ENCODE results near the gene KCNH1. TPM values are rescaled to one million over a fixed set of nuclear protein-coding genes. Genes with fewer than 3 reads are reported as not detected.

Gene KCNH1
- total RNA-seq, 2 experiments from 2014 or later = not detected

- no peak overlapping the region for H3K27ac Mint-ChIP-seq
- no peaks in the 10 kb centered on the region for H3K4me1 Mint-ChIP-seq
- ATAC-seq (no peak), DNase-seq (no peak)
- no peaks in the 10 kb centered on the region for H3K36me3 Mint-ChIP-seq
- CTCF ChIA-PET = interaction anchor here (0.9 kb wide), 1 partner anchor 245 kb away, joined by 3 read pairs; no protein-coding TSS in a partner anchor
- no peak overlapping the region for H3K4me3 Mint-ChIP-seq
- H3K27me3 Mint-ChIP-seq = peaks cover 15% of the 10 kb centered on the region
- H3K9me3 Mint-ChIP-seq (ENCODE audit: low read depth) = no peaks in the 10 kb centered on the region
Measured at GRCh38 chr1:210771131-210771530, 362.8 kb downstream of the KCNH1 start.

- Mint-ChIP-seq H3K4me1 (no peaks in the 10 kb centered on the region), H3K27ac (no peak overlapping the region), H3K36me3 (no peaks in the 10 kb centered on the region), H3K4me3 (no peak overlapping the region), H3K9me3 (ENCODE audit: low read depth) (no peaks in the 10 kb centered on the region), H3K27me3 (peaks cover 15% of the 10 kb centered on the region)
- CTCF ChIA-PET = no interaction called here
- ATAC-seq (no peak), DNase-seq (no peak)
Measured at GRCh38 chr1:210770396-210770984, 363.5 kb downstream of the KCNH1 start.

- H3K27me3 Mint-ChIP-seq = peaks cover 13% of the 10 kb centered on the region
- no peaks in the 10 kb centered on the region for H3K36me3 Mint-ChIP-seq
- H3K9me3 Mint-ChIP-seq (ENCODE audit: low read depth) = no peaks in the 10 kb centered on the region
- CTCF ChIA-PET = no interaction called here
- no peak for DNase-seq
- no peak overlapping the region for H3K4me3 Mint-ChIP-seq
- ATAC-seq = no peak
- H3K27ac Mint-ChIP-seq = no peak overlapping the region
- no peaks in the 10 kb centered on the region for H3K4me1 Mint-ChIP-seq
Measured at GRCh38 chr1:210769473-210769872, 364.5 kb downstream of the KCNH1 start.

- Mint-ChIP-seq H3K27me3 (peaks cover 22% of the 10 kb centered on the region), H3K9me3 (ENCODE audit: low read depth) (no peaks in the 10 kb centered on the region), H3K4me1 (no peaks in the 10 kb centered on the region), H3K27ac (no peak overlapping the region), H3K36me3 (no peaks in the 10 kb centered on the region), H3K4me3 (no peak overlapping the region)
- CTCF ChIA-PET = interaction anchor here (1.3 kb wide), 1 partner anchor 13 kb away, joined by 3 read pairs; no protein-coding TSS in a partner anchor
- no peak for ATAC-seq
- DNase-seq = no peak
Measured at GRCh38 chr1:210764536-210764935, 369.4 kb downstream of the KCNH1 start.

GRCh38 chr1:210758761-210759160 is 375.2 kb downstream of the KCNH1 start:
- no peak overlapping the region for H3K4me3 Mint-ChIP-seq
- H3K4me1 Mint-ChIP-seq = no peaks in the 10 kb centered on the region
- CTCF ChIA-PET = no interaction called here
- H3K27me3 Mint-ChIP-seq = peaks cover 14% of the 10 kb centered on the region
- DNase-seq (no peak), ATAC-seq (no peak)
- H3K27ac Mint-ChIP-seq = no peak overlapping the region
- no peaks in the 10 kb centered on the region for H3K36me3 Mint-ChIP-seq
- no peaks in the 10 kb centered on the region for H3K9me3 Mint-ChIP-seq (ENCODE audit: low read depth)

- Mint-ChIP-seq H3K27ac (no peak overlapping the region), H3K4me3 (no peak overlapping the region), H3K9me3 (ENCODE audit: low read depth) (no peaks in the 10 kb centered on the region), H3K4me1 (no peaks in the 10 kb centered on the region), H3K27me3 (peaks cover 12% of the 10 kb centered on the region), H3K36me3 (no peaks in the 10 kb centered on the region)
- CTCF ChIA-PET = no interaction called here
- ATAC-seq (no peak), DNase-seq (no peak)
Measured at GRCh38 chr1:210758261-210758660, 375.7 kb downstream of the KCNH1 start.

GRCh38 chr1:210757677-210758076 is 376.3 kb downstream of the KCNH1 start:
- Mint-ChIP-seq H3K9me3 (ENCODE audit: low read depth) (no peaks in the 10 kb centered on the region), H3K4me3 (no peak overlapping the region), H3K36me3 (no peaks in the 10 kb centered on the region), H3K27ac (no peak overlapping the region), H3K27me3 (peaks cover 9% of the 10 kb centered on the region), H3K4me1 (no peaks in the 10 kb centered on the region)
- no peak for ATAC-seq
- CTCF ChIA-PET = no interaction called here
- DNase-seq = no peak

- Mint-ChIP-seq H3K9me3 (ENCODE audit: low read depth) (no peaks in the 10 kb centered on the region), H3K27me3 (no peaks in the 10 kb centered on the region), H3K36me3 (no peaks in the 10 kb centered on the region), H3K4me3 (no peak overlapping the region), H3K27ac (no peak overlapping the region), H3K4me1 (no peaks in the 10 kb centered on the region)
- CTCF ChIA-PET = no interaction called here
- DNase-seq (no peak), ATAC-seq (no peak)
Measured at GRCh38 chr1:210755991-210756659, 377.8 kb downstream of the KCNH1 start.

- Mint-ChIP-seq H3K27ac (no peak overlapping the region), H3K4me3 (no peak overlapping the region), H3K9me3 (ENCODE audit: low read depth) (no peaks in the 10 kb centered on the region), H3K4me1 (no peaks in the 10 kb centered on the region), H3K36me3 (no peaks in the 10 kb centered on the region), H3K27me3 (no peaks in the 10 kb centered on the region)
- ATAC-seq = no peak
- DNase-seq = no peak
- CTCF ChIA-PET = no interaction called here
Measured at GRCh38 chr1:210754878-210755665, 378.9 kb downstream of the KCNH1 start.

- Mint-ChIP-seq H3K9me3 (ENCODE audit: low read depth) (no peaks in the 10 kb centered on the region), H3K36me3 (no peaks in the 10 kb centered on the region), H3K27me3 (peaks cover 2% of the 10 kb centered on the region), H3K4me3 (no peak overlapping the region), H3K4me1 (no peaks in the 10 kb centered on the region), H3K27ac (no peak overlapping the region)
- CTCF ChIA-PET = interaction anchor here (1.4 kb wide), 1 partner anchor 13 kb away, joined by 3 read pairs; no protein-coding TSS in a partner anchor
- DNase-seq = no peak
- no peak for ATAC-seq
Measured at GRCh38 chr1:210751911-210752310, 382.0 kb downstream of the KCNH1 start.

- Mint-ChIP-seq H3K4me1 (no peaks in the 10 kb centered on the region), H3K27ac (no peak overlapping the region), H3K36me3 (no peaks in the 10 kb centered on the region), H3K9me3 (ENCODE audit: low read depth) (no peaks in the 10 kb centered on the region), H3K4me3 (no peak overlapping the region), H3K27me3 (peaks cover 2% of the 10 kb centered on the region)
- DNase-seq = no peak
- ATAC-seq = no peak
- CTCF ChIA-PET = no interaction called here
Measured at GRCh38 chr1:210750468-210750867, 383.5 kb downstream of the KCNH1 start.

- CTCF ChIA-PET = no interaction called here
- Mint-ChIP-seq H3K9me3 (ENCODE audit: low read depth) (no peaks in the 10 kb centered on the region), H3K27ac (no peak overlapping the region), H3K36me3 (no peaks in the 10 kb centered on the region), H3K4me1 (no peaks in the 10 kb centered on the region), H3K27me3 (peaks cover 2% of the 10 kb centered on the region), H3K4me3 (no peak overlapping the region)
- ATAC-seq (no peak), DNase-seq (no peak)
Measured at GRCh38 chr1:210748796-210749195, 385.2 kb downstream of the KCNH1 start.

GRCh38 chr1:210747890-210748289 is 386.1 kb downstream of the KCNH1 start:
- DNase-seq (no peak), ATAC-seq (no peak)
- Mint-ChIP-seq H3K9me3 (ENCODE audit: low read depth) (no peaks in the 10 kb centered on the region), H3K27me3 (peaks cover 2% of the 10 kb centered on the region), H3K27ac (no peak overlapping the region), H3K36me3 (no peaks in the 10 kb centered on the region), H3K4me1 (no peaks in the 10 kb centered on the region), H3K4me3 (no peak overlapping the region)
- CTCF ChIA-PET = no interaction called here

GRCh38 chr1:210747112-210747511 is 386.8 kb downstream of the KCNH1 start:
- H3K27me3 Mint-ChIP-seq = peaks cover 2% of the 10 kb centered on the region
- ATAC-seq (no peak), DNase-seq (no peak)
- H3K9me3 Mint-ChIP-seq (ENCODE audit: low read depth) = no peaks in the 10 kb centered on the region
- no peaks in the 10 kb centered on the region for H3K36me3 Mint-ChIP-seq
- H3K4me3 Mint-ChIP-seq = no peak overlapping the region
- no peak overlapping the region for H3K27ac Mint-ChIP-seq
- CTCF ChIA-PET = no interaction called here
- no peaks in the 10 kb centered on the region for H3K4me1 Mint-ChIP-seq
